Spinal cord (tissue), 10 donors: Measurements from ENCODE around the gene BRICD5. TPM values are rescaled to one million over a fixed set of nuclear protein-coding genes. Genes with fewer than 3 reads are reported as not detected.
"Not testable (repeated sequence)": the region's sequence is repeated elsewhere in the genome, so short reads cannot be mapped to it uniquely, and the experiment has no call there.

Experiments used
- DNase-seq, 6 donors: peaks; one replicate each; pipeline versions ENCODE4 v3.0.0 to v3.0.0-alpha.2; 2013 to 2015; ENCODE audit warnings: low spot score in 6 of 6, low read depth in 4 of 6
- H3K27ac ChIP-seq: one replicate; pipeline ENCODE4 v1.5.1; 2013; ENCODE audit warnings: low read depth, low read length, control low read depth
- H3K27me3 ChIP-seq: one replicate; pipeline ENCODE4 v1.6.1; 2013; ENCODE audit warnings: low read length; ENCODE audit not compliant: control insufficient read depth, insufficient read depth
- H3K36me3 ChIP-seq: one replicate; pipeline ENCODE4 v1.6.1; 2013; ENCODE audit warnings: low read length; ENCODE audit not compliant: control insufficient read depth, insufficient read depth
- H3K4me1 ChIP-seq: one replicate; pipeline ENCODE4 v1.6.1; 2013; ENCODE audit warnings: low read length; ENCODE audit not compliant: control insufficient read depth, insufficient read depth
- H3K4me3 ChIP-seq: one replicate; pipeline ENCODE4 v1.5.1; 2013; ENCODE audit warnings: low read depth, low read length, control low read depth
- H3K9me3 ChIP-seq: one replicate; pipeline ENCODE4 v1.6.1; 2013; ENCODE audit warnings: low read length; ENCODE audit not compliant: control insufficient read depth, insufficient read depth
- WGBS: methylation state at CpG from one replicate; pipeline ENCODE4 v1.1.5; 2013; ENCODE audit warnings: missing lambda C conversion rate; ENCODE audit not compliant: insufficient coverage; 5-methylcytosine and 5-hydroxymethylcytosine counted together
- polyA plus RNA-seq, 2 donors: library from polyadenylated mRNA; unstranded; fragments of 120-200 nt; gene quantifications; one replicate each; pipeline ENCODE4 v1.2.1, GENCODE V29; 2013; ENCODE audit not compliant: insufficient read length in 2 of 2
- total RNA-seq, 2 donors: library from RNA; depleted of rRNA in 1 of 2; stranded (reverse); fragments of 120-200 nt in 1 of 2; fragments of >200 nt in 1 of 2; gene quantifications; one replicate each; pipeline versions ENCODE4 v1.2.3 to v1.2.4, GENCODE V29; 2013 to 2014
- donor health status: healthy.

BRICD5 gene
- total and polyA plus RNA-seq, 4 donors, result 5.2 to 30.5 (median 17.5) TPM

DNA sequence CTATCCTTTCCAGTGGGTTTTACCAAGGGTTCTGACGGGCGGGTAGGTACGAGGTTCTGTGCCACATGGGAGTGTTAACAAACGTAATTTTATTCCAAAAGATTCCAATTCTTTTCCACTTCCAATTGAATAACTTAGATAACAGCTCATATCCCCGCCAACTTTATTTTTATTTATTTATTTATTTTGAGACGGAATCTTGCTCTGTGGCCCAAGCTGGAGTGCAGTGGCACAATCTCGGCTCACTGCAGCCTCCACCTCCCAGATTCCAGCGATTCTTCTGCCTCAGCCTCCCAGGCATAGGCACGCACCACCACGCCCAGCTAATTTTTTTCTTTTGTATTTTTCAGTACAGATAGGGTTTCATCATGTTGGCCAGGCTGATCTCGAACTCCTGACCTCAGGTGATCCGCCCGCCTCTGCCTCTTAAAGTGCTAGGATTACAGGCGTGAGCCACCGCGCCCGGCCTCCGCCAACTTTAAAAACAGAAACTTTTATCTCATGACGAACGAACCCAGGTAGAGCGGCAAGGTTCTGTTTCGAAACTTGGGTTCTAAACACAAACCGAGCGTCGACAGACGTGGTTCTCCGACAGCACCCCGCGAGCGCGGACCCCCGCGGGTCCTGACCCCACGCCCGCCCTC, 40.1 kb upstream of the BRICD5 start:
- Histone ChIP-seq H3K9me3 (no peaks in the 10 kb centered on the region), H3K4me1 (peaks cover 22% of the 10 kb centered on the region), H3K27me3 (no peaks in the 10 kb centered on the region), H3K27ac (no peak overlapping the region), H3K36me3 (peaks cover 66% of the 10 kb centered on the region), H3K4me3 (peak overlapping the region; percentile 59)
- under 1% methylated on average over 25 of the region's 35 CpGs for WGBS
- DNase-seq, result no peak

DNA sequence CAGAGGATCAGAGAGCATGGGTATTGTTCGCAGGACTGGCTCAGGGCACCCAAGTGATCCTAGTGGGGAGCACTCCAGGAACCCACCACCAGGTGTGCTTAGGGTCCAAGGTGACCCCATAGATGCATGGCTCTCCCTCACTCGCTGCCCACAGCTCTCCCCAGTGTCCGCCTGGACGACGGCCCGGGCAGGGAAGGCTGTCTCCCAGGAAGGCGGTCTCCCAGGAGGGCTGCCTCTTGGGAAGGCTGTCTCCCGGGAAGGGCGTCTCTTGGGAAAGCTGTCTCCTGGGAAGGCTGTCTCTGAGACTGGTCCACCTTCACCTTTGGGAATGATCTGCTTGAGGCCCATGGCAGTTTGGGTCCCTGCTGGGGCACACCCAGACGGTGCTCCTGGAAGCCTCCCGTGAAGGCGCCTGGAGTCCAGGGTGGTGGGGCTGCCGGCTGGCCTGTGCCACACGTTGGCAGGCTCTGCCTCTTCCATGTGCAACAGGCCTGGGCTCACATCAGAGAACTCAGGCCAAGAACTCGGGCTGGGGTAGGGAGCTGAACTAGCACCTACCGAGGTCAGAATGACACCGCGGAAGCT, 35.7 kb upstream of the BRICD5 start:
- Histone ChIP-seq H3K4me1 (peaks cover 12% of the 10 kb centered on the region), H3K9me3 (no peaks in the 10 kb centered on the region), H3K27ac (no peak overlapping the region), H3K27me3 (no peaks in the 10 kb centered on the region), H3K36me3 (peaks cover 70% of the 10 kb centered on the region), H3K4me3 (no peak overlapping the region)
- no peak for DNase-seq
- 94% methylated on average over 17 of the region's 18 CpGs for WGBS

DNA sequence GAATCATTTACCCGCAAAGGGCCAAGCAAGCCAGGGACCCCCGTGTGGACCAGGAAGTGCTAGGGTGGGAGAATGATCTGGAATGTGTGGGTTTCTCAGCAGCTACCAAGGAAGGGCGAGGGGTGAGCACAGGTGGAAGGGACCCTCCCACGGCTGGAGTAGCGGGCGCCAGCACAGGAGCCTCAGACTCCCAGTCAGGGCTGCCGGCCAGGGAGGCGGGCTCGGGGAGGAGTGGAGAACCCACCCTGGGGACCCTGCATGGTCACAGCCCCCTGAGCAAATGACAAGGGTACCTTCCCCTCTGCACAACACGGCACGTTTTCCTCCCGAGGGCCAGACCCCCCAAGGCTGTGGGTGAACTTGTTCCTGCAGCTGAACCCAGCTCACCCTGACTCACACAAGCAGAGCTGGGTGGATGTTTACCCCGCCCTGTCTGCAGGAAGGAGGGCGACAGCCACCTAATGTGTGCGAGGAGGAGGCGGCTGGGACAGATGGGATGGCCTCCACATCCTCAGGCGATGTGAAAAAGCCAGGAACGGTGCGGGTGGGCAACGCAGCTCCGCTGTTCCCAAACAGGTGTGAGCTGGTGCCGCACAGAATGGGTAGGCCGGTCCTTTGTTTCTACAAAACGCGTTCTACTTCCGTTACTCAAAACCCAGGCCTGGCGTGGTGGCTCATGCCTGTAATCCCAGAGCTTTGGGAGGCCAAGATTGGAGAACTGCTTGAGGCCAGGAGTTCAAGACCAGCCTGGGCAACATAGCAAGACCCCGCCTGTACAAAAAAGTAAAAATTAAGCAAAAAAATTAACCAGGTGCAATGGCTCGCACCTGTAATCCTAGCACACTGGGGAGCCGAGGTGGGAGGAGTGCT, 34.5 kb upstream of the BRICD5 start:
- H3K27ac ChIP-seq, result no peak overlapping the region
- peaks cover 3% of the 10 kb centered on the region for H3K4me1 ChIP-seq
- peaks cover 77% of the 10 kb centered on the region for H3K36me3 ChIP-seq

DNA sequence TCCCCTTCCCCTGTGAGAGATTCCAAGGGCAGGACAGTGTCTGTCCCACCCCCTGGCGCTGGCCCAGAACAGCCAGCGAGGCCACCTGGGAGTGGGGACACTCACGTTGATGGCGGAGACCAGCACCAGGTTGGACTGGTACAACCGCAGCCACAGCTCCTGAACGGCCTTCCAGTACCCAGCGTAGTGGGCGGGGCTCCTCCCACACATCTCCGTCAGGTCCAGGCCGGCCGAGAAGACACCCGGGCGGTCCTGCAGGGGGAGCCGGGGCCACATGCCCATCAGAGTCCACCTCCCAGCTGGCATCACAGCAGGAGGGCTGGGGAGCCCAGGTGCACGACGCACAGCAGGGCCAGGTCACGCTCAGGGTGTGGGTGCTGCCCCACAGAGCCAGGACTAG, 33.6 kb upstream of the BRICD5 start:
- Histone ChIP-seq H3K9me3 (no peaks in the 10 kb centered on the region), H3K27me3 (no peaks in the 10 kb centered on the region), H3K27ac (no peak overlapping the region), H3K4me1 (no peaks in the 10 kb centered on the region), H3K4me3 (no peak overlapping the region), H3K36me3 (peaks cover 84% of the 10 kb centered on the region)
- WGBS, result 76% methylated on average over 16 of the region's 17 CpGs
- no peak for DNase-seq

More for the DNA sequence above, 34.5 kb upstream of the BRICD5 start:
- WGBS, result 92% methylated on average over 29 of the region's 30 CpGs
- H3K4me3 ChIP-seq, result no peak overlapping the region
- no peaks in the 10 kb centered on the region for H3K27me3 ChIP-seq
- H3K9me3 ChIP-seq, result no peaks in the 10 kb centered on the region
- DNase-seq, result no peak

DNA sequence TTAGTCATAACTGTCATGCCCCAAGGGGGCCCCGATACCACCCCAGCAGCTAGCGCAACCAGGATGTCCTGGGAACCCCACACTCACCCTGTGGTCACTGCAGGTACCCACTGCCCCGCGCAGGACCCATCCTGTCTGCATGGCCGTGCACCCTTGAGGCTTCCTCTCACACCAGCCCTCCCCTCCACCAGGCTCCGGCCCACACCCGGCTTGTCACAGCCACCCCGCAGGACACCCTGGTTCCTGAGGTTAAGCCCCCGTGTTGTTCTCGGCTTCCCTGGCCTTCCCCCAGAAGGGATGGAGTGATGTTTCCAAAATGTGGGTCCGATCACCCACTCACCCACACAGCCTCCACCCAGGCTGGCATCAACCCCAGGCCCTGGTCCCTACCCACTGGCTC, 33.1 kb upstream of the BRICD5 start:
- H3K27ac ChIP-seq, result no peak overlapping the region

DNA sequence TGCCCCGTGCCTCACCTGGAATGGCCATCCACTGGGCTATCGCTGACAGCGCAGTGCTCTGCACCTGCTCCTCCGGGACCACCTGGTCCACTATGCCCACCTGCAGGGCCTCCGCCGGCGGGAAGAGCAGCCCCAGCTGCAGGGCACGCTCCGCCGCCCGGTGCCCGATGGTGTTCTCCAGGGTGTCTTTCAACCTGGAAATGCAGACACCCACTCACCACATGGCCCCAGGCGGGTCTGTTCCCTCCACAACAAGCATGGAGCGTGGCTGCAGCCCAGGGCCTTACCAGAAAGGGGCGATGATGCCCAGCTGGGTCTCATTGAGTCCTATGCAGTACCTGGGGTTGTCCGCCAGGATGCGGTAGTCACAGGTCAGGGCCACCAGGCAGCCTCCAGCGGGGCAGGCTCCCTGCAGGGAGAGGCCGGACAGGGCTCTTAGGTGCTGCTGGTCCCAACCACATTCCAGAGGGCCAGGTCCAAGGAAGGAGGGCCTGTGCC, 32.4 kb upstream of the BRICD5 start:
- no peaks in the 10 kb centered on the region for H3K27me3 ChIP-seq
- peaks cover 91% of the 10 kb centered on the region for H3K36me3 ChIP-seq
- DNase-seq, result no peak
- no peaks in the 10 kb centered on the region for H3K9me3 ChIP-seq
- 96% methylated on average over 19 of the region's 19 CpGs for WGBS
- no peaks in the 10 kb centered on the region for H3K4me1 ChIP-seq
- no peak overlapping the region for H3K4me3 ChIP-seq
- no peak overlapping the region for H3K27ac ChIP-seq

More for the DNA sequence above, 33.1 kb upstream of the BRICD5 start:
- H3K27me3 ChIP-seq, result no peaks in the 10 kb centered on the region
- H3K4me3 ChIP-seq, result no peak overlapping the region
- 100% methylated on average over 9 of the region's 11 CpGs for WGBS
- peaks cover 88% of the 10 kb centered on the region for H3K36me3 ChIP-seq
- no peaks in the 10 kb centered on the region for H3K9me3 ChIP-seq
- no peaks in the 10 kb centered on the region for H3K4me1 ChIP-seq
- no peak for DNase-seq

DNA sequence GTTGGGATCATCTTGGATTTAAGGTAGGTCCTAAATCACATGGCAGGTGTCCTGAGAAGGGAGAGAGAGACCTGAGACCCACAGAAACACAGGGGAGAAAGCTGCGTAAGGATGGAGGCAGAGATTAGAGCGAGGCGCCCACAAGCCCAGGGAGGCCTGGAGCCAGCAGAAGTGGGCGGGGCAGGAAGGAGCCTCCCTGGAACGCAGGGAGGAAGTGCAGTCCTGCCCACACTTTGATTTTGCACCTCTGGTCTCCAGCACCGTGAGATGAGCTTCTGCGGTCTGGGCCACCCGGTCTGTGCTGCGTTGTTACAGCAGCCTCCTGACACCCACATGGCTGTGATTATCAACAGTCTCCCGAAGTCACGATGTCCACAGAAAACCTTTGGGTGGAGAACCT, 31.9 kb upstream of the BRICD5 start:
- no peaks in the 10 kb centered on the region for H3K27me3 ChIP-seq
- no peaks in the 10 kb centered on the region for H3K9me3 ChIP-seq
- H3K36me3 ChIP-seq, result peaks cover 96% of the 10 kb centered on the region
- no peak overlapping the region for H3K4me3 ChIP-seq
- DNase-seq, result no peak
- peaks cover 3% of the 10 kb centered on the region for H3K4me1 ChIP-seq
- H3K27ac ChIP-seq, result no peak overlapping the region
- WGBS, result 87% methylated on average over 11 of the region's 11 CpGs

DNA sequence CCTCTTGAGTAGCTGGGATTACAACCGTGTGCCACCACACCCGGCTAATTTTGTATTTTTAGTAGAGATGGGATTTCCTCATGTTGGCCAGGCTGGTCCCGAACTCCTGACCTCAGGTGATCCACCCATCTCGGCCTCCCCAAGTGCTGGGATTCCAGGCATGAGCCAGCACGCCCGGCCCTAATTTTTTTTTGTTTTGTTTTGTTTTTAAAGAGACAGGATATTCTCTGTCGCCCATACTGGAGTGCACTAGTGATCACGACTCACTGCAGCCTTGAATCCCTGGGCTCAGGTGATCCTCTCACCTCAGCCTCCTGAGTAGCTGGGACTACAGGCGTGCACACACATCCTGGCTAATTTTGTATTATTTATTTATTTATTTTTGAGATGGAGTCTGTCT, 29.7 kb upstream of the BRICD5 start:
- peaks cover 15% of the 10 kb centered on the region for H3K27me3 ChIP-seq
- not testable (repeated sequence) for H3K4me3 ChIP-seq, H3K9me3 ChIP-seq, DNase-seq, H3K27ac ChIP-seq
- H3K4me1 ChIP-seq, result peaks cover 21% of the 10 kb centered on the region
- 83% methylated on average over 3 of the region's 9 CpGs for WGBS
- peaks cover 96% of the 10 kb centered on the region for H3K36me3 ChIP-seq

DNA sequence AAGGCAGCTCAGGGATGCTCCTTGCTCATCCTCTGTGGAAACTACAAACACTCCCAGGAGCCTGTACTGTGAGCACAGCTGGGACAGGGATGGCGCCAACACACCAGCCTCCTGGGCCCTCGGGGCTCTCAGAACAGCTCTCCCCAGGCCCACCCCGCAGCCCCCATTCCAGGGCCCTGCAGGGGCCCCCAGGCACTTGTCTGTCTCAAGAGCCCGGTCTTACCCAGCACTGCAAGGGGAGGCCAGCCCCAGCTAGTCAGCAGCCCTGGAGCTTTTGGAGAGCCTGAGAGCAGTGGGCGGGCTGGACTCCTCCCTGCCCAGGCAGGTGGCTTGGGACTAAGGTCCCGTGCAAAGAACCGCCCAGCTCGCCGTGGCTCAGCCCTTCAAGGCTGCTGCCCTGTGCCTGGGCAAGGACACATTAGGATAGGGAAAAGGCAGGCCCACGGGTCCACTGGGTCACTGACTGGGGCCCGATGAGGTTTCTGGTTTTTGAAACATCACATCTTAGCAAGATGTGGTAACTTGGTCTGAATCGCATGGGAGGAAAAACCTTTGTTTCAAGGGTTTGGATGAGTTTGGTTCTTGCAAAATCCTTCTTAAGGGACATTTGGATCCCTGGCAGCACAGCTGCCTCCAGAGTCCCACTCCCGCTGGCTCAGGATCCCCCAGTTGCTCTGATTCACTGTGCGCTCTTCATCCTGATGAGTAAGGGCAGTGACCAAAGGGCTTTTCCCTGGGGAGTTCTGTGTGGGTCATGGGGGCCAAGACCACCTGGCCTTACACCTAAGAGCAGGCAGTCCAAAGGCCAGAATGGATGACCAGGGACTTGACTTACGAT, 28.4 kb upstream of the BRICD5 start:
- no peaks in the 10 kb centered on the region for H3K9me3 ChIP-seq
- DNase-seq, result no peak
- H3K27ac ChIP-seq, result no peak overlapping the region
- H3K36me3 ChIP-seq, result peaks cover 96% of the 10 kb centered on the region
- 67% methylated on average over 15 of the region's 15 CpGs for WGBS
- no peak overlapping the region for H3K4me3 ChIP-seq
- peaks cover 21% of the 10 kb centered on the region for H3K4me1 ChIP-seq
- H3K27me3 ChIP-seq, result peaks cover 15% of the 10 kb centered on the region
